GM21619 (cell line): ENCODE data around the gene CRACR2A.
A peak's percentile ranks its signal among the peaks of the same experiment; 100 is the strongest.

Experiments
- ATAC-seq: cut with Tn5 transposase; IDR thresholded peaks from one replicate; pipeline ENCODE4 v1.9.1; 2021; ENCODE audit not compliant: unreplicated experiment

The CRACR2A gene

DNA sequence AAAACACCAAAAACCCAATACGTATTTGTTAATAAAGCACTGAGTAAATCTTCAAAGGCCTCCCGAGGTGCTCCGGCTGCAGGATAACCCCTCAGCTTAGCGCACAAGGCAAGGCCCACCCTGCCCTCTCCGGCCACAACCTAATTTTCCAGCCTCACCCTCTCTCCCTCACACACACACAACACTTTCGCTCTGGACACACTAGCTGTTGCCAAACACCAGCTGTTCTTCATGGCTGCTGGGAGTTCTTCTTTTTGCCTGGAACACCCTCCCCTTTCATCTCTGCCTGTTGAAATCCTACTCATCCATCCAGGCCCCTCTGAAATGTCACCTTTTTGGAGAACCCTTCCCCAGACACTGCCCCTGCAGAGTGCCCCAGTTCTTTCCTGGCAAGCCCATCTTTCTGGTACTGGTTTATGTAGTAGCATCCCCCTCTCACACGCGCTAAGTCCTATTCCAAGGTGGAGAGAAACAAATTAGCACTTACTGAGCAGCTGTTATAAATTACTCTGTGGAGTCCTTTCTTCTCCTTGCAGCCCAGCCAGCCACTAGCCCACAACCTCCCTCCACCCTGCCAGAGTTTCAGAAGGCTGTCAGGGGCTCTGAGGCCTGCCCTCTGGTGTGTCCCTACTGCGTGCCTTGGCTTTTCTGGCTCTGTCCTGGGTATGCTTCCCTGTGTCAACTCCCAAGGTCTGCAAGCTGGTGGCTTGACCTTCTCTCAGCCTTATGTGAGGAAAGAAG, 805 bp upstream of the CRACR2A start:
- ATAC-seq, result no peak

DNA sequence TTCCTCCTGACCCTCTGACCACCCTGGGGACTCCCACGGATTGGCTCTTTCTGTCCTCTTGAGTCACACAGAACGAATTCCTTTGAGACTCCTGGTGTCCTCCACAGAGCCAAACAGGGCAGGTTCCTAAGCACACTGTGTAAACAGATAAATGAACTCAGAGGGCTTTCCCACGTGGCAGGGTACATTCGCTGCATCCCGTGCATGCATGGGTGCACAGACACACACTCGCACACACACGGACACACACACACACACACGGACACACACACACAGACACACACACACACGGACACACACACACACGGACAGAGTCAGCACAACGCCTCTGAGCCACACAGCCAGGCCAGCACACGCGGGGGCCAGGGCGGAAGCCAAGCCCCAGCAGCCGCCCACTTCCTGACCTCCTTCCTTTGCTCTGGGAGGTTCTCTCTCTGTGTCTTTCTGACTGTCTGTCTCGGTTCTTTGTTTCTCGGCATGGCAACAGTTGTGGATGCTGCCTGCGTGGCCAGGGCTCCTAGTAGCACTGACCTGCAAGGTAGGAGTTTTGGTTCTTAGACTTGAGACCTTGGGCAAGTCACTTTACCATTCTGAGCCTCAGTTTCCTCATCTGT, 706 bp downstream of the CRACR2A start:
- ATAC-seq, result peak; percentile 70

DNA sequence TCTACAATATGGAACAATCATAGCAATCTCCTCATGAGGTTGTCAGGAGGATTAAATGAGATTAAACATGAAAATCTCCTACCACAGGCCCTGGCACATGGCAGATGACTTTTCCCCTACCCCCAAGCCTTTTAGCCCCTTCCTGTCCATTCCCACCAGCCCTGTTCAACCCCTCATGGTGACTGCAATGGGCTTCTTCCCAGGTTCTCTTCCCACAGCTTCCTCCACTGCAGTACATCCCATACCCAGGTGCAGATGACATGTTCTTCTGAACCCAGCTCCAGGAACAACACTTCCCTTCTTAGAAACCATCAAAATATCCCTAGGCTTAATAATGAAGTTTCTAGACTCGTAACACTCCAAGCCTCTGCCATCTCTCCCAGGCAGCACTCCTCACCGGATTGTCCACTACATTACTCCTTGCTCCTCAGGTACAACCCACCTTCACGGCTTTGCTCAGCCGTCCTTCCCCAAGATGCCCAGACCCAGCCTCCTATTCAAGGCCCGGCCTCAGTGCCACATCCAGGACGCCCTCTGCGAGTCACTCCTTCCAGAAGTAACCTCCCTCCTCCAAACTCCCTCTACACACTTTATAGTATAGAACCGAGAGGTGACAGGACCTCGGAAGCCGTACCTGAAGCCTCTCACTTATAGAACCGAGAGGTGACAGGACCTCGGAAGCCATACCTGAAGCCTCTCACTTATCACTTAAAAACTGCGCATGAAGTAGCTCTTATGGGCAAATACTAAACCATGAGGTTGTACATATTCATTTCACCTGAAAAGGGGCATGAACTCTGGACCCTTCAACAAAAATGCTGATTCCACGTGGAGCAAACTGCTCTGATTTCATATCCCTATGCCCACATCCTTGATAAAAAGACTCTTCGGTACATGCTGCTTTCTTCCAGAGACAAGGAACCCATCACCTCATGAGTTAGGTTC, 1.5 kb downstream of the CRACR2A start:
- ATAC-seq, result no peak

DNA sequence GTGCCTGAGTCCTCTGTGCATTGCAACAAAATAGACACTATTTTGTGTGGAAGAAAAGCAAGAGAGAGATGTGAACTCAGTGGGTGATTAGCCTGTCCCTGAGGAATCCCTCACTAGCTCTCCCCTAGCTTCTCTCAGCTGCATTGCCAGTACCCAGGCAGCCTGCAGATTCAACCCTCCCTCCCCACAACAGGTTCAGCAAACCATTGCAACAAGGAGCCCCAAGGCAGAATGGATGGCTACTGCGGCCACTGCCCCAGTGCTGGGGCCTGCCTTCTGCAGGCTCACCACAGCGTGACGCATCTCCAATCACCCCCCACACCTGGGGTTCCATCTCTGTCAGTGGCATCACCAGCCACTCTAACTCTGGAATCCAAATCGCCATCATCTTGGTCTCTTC, 2.3 kb downstream of the CRACR2A start:
- ATAC-seq, result no peak

DNA sequence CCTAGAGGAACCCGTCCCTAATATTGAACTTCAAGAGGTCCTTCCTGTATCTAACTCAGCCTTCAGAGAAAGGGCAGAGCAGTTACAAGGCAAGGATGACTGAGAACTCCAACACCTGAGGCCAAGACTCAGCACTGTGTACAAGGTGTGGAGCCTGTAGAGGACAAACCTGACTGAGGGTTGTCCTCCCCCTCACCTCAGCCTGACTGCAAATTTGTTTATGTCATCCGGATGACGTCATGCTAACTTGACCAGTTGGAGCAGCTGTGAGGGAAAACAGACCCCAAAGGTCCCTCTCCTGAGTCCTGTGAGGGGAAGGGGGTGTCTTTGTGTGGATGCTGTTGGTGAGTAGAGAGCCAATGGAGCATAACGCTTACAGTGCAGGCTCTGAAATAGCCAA, 4.3 kb downstream of the CRACR2A start:
- no peak for ATAC-seq

DNA sequence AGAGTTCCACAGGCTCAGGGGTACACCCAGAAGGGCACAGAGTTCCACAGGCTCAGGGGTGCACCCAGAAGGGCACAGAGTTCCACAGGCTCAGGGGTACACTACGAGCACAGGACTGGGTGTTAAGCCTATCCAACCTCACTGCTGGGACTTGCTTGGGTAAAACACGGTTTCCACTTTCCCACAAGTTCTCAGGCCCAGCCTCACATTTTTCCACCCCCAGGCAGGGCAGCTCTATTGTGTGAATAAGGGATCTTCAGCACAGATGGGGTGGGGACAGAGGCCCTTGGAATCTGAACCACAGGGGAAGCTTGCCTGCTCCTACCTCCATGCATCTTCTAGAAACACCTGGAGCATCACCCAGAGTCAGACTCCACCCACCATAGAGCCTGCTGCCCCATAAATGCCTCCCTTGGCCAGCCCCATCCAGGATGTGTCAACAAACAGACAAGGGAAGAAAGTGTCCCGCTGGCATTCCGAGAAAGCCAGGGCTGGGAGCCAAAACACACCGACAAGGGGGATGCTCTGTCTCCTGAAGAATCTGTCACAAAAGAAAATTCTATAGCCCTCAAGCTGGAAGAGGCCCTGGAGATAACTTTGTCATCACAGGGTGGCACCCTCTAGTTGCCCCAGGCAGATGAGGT, 4.8 kb downstream of the CRACR2A start:
- no peak for ATAC-seq

DNA sequence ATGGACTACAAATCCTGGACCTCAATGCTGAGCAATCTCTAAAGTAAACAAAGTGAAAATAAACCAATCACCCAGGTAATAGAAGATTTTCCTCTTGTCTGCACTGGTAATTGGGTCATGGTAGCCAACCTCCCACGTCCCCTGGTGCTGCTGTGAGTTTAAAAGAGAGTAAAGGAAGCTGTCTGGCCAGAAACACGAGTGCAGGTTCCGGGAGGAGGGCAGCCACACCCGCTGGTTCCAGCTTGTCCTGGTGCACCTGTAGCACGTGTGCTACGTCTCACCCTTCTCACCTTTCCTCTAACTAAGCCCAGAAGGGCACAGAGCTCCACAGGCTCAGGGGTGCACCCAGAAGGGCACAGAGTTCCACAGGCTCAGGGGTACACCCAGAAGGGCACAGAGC, 5.4 kb downstream of the CRACR2A start:
- ATAC-seq, result no peak

DNA sequence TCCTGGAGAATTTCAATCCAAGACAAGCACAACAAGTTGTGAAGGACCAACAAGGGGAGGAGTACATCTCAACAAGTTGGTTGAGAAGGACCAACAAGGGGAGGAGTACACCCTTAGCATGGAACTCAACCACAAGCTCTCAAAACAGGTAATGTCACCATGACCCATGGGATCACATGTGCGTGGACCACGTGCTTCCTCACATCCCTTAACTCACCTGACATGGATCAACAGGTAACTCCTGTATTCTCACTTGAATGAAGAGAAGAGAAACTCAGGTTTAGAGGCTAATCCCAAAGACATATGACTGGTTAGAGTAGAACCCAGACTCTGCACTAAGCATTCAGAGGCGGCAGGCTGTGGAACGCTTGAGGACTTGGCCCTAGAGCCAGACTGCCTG, 6.2 kb downstream of the CRACR2A start:
- ATAC-seq, result no peak

DNA sequence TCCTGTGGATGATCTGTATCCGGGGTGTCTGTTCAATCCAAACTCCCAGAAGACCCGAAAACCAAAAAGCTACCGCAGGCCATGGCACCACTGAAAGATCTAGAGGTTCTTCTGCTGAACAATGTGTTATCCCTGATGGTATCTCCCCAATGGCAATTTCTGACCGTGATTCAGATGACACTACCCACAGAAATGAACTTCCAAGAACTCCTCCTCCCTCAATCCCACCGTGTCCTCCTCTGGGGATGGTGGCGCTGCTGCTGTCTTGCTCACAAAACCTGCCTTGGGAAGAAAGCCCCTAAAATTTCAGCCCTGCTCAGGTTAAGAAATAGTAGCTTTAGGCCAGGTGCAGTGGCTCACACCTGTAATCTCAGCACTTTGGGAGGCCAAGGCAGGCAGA, 7.8 kb downstream of the CRACR2A start:
- ATAC-seq, result no peak

DNA sequence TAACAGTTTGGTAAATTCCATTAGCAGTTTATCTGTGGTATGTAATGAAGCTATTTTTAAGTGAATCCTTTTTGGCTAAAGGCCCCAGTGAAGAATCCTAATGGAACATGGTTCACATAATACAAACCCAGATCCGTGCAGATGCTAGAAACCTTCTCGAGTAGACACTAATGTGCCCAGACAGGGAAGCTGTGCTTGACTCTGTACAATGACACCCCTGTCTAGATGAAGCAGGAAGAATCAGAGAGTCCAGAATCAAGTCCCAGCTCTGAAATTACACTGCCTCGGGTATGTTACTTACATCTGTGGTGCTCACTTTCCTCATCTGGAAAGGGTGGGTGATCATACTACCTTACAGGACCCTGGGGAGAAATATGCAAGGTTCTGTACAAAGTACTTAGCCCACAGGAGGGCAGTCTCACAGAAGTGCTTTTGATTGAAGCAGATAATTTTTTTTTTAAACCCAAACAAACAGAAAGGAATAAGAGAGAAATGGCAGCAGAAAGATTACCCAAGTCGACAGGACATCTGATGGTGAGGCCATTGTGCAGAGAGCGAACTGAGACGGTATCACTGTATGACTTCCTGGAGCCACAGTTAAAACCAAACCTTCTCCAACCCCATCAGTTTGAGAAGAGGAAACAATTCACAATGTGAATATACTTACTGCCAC, 8.5 kb downstream of the CRACR2A start:
- ATAC-seq, result no peak

DNA sequence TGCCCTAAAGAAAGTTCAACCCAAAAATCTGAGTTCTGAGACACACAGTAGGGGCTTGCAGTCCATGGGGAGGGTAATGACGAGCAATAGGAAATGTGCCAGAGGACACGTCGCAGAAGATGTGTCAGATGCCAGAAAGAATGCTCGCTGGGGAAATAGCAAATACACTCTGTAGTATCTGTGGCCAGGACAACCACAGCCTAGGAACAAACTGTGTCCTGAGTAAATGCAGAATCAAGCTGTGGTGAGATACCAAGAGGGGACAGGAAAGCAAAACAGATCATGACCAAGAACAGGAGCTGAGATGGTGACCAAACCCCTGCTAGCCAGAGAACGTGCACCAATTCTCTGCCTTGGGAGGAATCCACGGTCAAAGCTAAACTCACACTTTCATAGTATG, 9.1 kb downstream of the CRACR2A start:
- ATAC-seq, result no peak

DNA sequence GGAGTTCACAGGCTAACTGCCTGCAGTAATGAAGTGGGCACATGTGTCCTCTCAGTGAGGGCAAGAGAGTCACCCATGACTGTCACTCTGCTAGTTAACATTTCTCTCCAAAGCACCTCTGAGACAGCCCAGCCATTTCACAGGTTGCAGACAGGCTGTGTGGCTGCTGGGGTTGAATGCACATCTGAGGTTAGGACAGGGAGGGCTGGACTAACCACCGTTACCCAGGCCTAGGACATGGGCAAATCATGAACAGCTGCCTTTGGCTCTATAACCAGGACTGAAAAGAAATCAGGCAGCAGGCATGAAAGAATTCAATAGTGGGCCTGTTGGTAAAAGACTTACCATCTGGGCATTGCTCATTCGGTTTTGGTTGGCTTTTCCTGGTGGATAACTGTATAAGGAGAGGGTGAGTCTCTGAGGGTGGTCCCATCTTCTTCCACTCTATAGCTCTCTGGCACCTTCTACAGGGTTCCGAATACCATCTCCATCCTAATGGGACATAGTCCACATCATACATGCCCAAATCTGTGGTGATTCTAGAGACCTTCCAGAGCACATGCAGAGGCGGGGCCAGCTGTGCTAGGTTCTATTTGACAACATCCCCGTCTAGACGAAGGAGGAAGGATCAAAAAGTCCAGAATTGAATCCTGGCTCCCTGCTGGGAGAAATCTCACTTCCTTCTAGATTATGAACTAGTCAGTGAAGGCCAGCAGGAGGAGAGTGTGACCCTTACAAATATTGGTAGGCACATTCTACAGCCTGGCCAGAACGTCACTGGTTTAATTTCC, 10.8 kb downstream of the CRACR2A start:
- ATAC-seq, result no peak

DNA sequence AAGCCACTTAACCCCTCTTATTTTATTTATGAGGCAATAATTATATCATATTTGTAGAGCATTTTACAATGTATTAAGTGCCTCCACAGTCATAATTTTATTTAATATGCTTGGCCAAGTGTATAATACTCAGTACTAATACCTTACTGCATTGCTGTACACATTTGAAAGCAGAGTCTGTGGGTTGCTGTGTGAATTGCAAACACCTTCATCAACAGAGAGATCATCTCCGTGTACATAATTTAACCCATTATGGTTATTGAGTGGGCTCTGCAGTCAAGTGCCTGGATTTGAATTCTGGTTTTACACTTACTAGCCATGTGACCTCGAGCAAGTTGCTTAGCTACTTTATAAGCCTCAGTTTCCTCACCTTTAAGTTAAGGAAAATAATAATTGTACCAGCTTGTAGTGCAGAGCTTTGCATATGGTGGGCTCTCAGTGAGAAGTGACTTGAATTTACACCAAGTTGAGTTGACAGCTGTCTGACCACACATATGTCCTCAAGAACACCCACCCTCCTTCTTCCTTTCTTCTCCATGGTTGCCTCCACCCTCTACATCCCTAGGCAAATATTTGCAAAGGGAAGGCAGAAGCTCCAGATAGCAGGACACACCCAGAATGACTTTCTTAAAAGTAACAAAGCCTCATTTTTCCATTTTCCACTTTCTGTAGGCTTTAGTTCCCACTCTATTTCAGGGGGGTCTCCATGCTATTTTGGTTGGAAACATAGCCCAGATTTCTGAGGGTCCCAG, 12.3 kb downstream of the CRACR2A start:
- no peak for ATAC-seq

DNA sequence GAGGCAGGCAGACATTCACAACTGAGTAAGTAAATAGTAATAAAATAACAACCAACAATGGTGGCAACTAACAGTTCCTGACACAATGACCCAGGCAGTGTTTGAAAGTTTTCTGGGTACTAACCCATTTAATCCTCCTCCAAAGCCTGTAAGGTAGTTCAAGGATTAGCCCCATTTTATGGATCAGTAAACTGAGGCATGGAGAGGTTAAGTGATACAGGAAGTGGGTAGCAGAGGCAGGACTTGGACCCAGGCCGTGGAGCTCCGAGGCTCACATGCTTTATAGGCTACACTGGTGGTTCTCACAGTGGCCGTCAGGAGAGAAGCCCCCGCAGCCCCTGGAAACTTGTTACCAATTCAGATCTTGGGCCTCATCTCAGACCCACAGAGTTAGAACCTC, 17.5 kb downstream of the CRACR2A start:
- ATAC-seq, result no peak

DNA sequence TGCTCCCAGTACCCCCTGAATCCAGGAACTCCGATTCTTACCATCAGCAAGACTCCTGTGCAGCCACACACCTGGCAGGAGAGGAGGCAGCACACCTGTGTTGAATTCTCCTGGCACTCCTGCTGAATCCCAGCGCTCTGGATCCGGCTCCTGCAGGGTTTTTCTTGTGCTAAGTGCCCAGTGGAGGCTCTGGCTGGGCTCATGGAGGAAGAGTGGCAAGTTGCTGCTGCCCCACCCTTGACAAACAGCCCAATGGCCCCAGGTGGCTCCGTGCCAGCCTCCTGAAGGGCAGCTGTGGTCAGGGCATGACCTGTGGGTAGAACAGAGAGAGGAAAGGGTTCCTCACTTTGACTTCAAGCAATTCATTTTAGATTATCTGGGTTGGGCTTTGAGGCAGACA, 20.0 kb downstream of the CRACR2A start:
- ATAC-seq, result no peak

DNA sequence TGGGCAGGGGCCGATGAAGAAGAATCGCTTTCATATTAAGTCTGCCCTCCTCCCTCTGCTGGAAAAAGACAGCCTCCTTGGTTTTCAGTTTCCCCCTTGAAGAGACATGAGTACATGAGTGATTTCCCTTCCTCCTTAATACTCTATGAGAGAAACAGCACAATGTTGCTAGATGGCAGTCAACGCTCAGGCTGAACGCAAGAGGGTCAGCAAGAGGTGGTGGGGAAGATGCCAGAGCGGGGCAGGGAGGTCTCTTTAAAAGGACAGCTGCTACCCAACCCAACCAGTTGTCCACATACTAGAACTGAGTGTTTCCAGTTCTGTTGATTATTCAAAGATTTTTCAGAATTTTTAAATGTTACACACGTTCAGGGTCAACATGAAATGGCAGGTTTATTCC, 22.8 kb downstream of the CRACR2A start:
- no peak for ATAC-seq

DNA sequence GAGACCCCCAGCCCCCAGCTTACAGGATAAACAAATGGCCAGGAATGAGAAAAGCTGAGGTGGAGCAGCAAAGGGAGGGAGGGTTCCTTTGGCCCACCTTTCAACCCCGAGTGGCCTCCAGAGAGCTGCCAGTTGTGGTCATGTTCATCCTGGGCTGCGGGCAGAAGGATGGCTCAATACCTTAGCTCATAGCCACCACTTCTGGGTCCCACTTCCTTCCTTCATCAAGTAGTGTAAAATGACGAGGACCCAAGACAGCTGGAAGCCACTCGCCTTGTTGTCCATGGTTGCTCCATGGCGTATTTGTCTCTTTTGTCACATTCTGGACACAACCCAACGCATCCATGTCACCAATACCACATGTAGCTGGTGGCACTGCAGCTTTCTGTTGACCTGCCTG, 24.2 kb downstream of the CRACR2A start:
- ATAC-seq, result peak; percentile 30

DNA sequence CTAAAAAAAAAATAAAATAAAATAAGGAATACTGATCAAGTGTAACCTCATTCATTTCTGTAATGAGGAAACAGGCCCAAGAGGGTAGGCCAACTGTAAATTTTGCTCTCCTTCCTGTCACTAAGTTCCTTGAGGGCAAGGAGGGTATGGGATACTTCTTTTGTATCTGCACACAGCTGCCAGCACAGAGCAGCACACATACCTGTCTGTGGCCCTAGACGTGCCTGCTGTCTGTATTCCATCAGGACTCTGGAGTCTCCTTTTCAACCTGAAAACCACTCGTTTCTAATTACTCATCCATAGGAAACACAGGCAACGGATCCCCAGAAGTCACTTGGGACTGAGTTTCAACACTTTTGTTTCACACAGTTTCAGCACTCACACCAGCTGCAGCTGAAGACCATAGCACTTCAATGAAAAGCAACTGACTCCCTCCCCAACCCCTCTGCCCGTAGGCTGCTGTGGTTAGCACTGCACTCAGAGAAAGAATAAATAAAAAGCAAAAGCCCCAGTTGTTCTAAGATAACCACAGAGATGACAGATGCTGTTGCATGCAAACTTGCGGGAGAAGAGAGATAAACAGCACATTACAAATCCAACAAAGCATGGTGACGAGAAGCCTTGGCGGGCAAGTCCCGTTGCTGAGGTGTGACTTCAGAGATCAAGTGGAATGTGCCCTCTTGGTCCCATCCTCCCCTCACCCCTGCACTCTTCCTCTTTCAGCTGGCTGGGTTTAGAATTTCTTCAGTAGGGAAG, 24.9 kb downstream of the CRACR2A start:
- peak; percentile 86 for ATAC-seq

DNA sequence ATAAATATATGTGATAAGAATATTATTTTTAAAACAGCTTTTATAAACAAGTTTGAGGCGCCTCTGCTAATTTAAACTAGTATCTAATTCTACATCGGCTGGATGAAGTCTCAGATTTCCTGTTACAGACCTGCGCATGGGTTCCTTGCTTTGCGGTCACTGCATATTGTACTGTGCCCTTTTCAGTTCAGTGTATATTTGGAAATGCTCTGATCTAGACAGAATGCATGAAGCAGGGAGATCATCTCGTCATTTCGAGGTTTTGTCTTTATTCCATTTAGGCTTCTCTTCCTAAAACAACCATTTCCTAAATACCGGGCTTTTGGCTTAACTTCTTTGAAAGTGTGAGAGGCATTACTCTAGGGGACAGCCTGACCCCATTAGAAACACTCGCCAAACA, 25.6 kb downstream of the CRACR2A start:
- ATAC-seq, result no peak
